Activated CD8-positive, alpha-beta memory T cell treated with anti-CD3 and anti-CD28 coated beads for 24 hours (primary cell): ENCODE measurements around the gene SH3BGRL2.

Source experiments
- DNase-seq: peaks from one replicate; pipeline ENCODE4 v3.0.0-alpha.2; 2020

SH3BGRL2 gene

DNA sequence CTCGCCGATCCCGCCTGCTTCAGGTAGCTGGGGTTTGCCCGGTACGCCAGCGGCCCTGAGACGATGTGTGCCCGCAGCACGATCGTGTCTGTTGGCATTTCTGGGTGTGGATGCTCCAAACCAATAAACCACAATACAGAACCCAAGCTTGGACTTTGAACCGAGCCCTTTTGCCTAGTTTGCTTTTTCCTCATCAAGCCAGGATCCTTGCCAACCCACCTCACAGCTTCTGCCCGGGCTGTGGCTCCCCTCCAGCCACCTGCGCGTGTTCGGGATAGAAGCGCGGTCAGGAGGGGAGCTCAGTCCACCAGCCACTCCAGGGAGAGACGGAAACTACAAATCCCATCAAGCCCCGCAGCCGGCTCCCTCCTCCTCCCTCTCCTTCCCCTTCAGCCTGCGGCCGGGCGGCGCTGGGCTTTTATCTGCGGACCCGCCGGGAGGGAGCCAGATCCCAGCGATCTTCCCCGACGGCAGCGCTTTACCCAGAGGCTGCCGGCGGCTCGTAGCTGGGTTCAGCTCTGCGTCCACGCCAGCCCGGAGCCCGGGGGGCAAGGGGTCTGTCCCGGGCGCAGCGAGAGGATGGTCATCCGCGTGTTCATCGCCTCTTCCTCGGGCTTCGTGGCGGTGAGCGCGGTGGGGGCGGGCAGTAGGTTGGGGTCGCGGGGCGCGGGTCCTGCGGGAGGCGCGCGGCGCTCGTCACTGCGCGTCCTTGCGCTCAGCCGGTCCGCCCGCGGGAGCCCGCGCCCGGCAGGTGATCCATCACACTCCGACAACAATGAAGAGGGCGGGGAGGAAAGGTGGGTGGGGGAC, at the start of gene SH3BGRL2:
Gene SH3BGRL2, plus strand, starts transcription at position 447 of the 810 bp plus-strand sequence. Its CDS starts 133 bp downstream, at position 580.
- DNase-seq, result peak; percentile 74

DNA sequence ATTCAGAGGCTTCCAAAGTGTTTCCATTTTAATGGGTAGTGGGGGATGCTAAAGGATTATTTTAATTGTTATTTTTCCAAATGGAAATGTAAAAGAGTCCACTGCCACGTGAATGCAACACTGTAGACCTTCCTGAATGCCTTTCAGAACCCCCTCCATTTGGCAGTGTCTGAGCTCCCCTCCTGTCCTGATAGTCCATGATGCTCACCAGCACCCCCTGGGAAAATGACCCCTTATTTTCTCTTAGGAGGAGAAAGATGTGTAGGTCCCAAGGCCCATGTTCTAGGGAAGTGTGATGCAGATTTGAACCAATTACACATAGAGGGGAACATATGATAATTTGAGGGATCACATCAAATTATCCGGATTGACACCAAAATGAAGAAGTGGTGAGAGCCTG, 46.8 kb upstream of the SH3BGRL2 start:
- no peak for DNase-seq

DNA sequence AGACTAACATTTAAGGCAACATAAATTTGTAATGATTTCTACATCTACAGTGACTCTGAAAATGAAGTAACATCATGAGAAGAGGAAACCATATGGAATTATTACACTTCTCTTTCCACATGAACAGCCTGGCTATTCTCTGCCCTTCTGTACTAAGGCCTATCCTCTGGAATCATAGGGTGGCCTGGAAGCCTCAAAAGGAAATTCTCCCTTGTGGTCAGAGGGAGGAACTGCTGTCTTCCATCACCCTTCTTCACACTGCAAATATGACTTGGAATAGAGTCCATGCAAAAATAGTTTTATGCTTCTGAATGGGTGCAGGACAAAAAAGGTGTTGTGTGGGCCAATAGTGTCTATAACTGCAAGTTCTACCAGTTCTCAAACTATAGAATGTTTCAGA, 44.6 kb upstream of the SH3BGRL2 start:
- no peak for DNase-seq

DNA sequence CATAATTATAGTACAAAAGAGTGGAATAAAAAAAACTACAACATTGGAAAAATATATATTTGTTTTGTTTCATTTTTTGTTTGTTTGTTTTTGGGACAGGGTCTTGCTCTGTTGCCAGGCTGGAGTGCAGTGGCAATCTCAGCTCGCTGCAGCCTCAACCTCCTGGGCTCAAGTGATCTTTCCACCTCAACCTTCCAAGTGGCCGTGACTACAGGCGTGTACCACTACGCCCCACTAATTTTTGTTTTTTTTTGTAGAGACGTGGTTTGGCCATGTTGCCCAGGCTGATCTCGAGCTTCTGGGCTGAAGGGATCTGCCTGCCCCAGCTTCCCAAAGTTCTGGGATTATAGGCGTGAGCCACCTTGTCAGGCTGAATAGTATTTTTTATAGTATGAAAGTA, 41.4 kb upstream of the SH3BGRL2 start:
- DNase-seq, result no peak

DNA sequence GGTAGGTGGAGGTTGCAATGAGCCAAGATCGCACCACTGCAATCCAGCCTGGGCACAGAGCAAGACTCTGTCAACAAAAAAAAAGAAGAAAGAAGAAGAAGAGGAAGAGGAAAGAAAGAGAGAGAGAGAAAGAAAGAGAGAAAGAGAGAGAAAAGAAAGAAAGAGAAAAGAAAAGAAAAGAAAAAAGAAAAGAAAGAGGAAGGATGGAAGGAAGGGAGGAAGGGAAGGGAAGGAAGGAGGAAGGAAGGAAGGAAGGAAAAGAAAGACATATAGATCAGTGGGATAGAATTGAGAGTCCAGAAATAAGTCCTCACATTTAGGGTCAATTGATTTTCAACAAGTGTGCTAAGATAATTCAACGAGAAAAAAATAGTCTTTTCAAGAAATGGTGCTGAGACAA, 34.0 kb upstream of the SH3BGRL2 start:
- no peak for DNase-seq

DNA sequence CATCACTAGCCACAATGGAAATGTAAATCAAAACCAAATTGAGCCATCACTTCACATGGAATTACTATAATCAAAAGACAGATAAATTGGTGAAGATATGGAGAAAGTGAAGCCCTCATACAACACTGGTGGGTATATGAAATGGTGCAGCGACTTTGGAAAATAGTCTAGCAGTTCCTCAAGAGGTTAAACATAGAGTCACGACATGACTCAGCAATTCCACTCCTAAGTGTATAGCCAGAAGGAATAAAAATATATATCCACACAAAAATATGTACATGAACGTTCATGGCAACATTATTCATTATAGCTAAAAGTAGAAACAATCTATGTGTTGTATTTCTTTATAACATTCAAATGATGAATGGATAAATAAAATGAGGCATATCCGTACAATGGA, 33.1 kb upstream of the SH3BGRL2 start:
- no peak for DNase-seq

DNA sequence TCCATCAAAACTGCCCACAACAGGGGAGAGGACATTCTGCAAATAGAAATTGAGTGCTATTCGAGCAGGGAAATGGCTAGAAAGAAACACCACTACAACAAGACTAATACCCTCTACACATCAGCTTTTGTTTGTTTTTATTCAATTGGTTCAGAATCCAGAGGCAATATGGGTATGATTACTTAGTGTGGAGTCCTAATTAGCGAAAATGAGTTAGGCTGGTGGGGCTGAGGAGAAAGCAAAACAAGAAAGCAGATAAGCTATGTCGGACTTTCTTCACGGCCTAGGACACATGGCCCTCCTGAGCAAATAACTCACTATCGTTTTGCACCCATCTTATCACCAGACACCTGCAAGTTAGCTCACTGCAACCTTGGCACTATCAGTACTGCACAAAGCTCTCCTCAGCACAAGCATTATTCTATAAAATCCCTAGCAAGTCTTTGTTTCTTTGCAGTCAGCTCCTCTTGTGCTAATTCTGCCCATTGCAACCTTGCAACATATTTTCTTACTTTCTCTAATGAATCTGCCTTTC, 31.3 kb upstream of the SH3BGRL2 start:
- DNase-seq, result no peak

DNA sequence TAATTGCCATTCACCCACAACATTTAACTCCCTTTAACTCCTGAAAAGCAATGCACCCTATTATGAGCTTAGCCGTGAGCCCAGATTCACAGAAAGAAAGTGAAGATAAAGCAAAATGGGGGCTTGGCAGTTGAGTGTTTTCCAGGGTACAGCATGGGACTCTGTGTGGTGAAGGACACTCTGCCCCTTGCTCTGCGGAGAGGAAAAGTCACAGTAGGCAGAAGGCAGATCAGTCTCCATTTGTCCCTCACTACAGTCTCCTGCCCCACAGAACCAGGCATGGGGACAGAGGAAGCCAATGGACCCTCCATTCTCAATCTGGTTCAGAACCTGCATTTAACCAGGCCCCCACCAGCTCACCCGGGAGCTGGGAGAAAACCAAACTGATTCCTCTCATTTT, 30.8 kb upstream of the SH3BGRL2 start:
- no peak for DNase-seq

DNA sequence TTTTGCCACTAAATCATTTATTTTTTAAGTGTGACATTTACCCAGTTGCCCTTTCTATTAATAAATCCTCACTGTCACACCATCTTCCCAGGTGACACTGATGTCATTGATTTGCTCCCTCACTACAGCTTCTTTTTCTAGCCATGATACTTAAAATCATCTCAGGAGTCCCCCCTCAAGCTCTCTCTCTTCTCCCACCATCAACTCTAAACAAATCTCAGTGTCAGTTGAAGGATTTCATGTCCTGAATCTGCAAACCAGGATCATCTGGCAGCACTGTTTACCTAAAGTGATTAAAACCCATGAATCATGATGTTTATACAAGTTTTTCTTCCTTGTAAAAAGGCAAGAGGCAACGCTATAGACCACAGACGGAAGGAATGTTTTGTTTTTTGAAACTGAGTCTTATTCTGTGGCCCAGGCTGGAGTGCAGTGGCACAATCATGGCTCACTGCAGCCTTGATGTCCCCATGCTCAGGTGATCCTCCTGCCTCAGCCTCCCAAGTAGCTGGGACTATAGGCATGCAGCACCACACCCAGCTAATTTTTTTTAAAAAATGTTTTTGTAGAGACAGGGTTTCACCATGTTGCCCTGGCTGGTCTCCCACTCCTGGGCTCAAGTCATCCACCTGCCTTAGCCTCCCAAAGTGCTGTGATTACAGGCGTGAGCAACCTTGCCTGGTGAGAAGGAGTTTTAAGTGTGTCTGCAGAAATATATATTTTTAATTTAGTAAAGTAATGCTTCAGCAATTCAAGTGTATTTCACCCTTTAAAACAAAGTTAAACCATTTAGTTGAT, 30.1 kb upstream of the SH3BGRL2 start:
- no peak for DNase-seq

DNA sequence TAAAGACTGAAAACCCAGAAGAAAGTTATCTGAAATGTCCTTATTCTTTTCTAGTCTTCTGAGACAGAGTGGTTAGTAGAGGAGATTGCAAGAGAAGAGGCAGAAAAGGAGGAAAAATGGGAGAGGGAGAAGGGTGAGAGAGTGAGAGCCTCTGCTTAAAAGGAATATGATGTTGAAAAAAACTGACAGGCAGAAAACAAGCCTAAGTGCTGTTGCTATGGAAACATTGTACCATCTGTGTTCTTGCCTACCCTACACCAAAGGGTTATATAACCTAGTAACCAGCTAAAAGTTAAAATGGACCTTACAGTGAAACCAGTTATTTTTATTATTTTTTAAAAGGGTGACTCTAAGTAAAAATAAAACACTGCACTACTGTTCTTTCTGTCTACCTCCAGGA, 28.3 kb upstream of the SH3BGRL2 start:
- no peak for DNase-seq

DNA sequence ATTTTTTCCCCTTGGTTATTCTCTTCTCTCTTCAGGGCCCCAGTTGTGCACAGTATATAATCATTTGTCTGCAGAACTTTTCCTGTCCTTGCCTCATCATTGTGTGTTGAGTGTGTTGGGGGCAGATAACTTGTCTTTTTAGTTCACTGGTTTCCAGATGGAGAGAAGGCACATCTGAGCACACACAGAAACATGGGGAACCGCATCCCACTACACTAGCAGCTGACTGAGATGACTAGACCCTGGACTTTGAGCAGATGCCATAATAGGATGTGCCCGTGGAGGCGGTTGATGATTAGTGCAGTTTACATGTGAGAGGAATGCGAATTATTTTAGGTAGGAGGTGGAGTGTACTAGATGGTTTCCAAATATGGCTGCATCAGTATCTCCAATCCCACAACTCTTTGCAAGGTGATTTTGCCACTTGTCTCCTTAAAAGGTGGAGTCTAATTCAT, 26.5 kb upstream of the SH3BGRL2 start:
- no peak for DNase-seq

DNA sequence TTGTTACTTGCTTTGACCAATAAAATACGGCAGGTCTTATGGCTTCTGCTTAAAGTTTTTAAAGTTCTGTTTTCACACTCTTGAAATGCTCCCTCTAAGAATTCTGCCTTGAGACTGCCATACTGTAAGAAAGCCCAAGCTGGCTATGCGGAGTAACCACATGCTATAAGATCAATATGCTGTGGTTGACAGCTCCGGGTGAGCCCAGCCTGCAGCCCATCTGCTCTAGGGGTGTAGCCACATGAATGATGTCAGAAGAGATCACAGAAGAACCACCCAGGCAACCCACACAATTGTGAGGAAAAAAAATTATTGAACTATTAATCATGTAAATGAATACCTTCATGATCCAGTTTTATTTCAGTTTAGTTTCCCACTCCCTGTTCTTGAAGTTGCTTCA, 26.1 kb upstream of the SH3BGRL2 start:
- no peak for DNase-seq

DNA sequence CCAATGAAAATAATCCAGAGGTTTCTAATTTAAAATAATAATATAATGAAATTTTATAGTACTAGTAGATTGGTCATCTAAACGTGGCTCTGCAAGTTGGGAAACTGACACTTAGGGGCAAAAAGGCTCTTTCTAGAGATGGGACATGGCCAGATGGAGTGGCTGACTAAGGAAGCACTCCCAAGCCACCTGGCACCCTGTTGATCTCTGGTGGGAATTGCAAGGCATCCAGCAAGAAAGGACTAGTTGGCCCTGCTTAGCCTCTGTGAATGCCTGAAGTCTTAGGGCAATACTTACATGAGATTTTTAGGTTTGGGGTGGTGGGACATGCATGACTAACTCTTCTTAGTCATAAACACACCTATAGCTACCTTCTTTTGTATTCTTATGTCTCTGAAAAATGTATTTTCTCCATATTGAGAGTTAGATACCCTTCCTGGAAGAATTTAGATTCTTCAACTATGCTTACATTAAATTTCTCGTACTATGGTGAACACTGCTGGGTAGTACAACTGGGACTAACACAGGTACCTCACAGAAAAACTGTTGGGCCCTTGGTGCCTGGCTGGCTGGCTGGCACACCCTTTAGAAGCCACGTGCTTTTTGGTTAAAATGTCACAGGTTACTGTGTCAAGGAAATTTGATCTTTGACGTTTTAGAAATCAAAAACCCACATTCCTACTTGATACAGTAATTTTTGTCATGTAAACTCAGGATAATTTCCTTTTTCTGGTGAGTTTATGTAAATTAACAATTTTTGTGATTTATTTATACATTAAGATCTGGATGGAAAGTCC, 25.0 kb upstream of the SH3BGRL2 start:
- DNase-seq, result no peak

DNA sequence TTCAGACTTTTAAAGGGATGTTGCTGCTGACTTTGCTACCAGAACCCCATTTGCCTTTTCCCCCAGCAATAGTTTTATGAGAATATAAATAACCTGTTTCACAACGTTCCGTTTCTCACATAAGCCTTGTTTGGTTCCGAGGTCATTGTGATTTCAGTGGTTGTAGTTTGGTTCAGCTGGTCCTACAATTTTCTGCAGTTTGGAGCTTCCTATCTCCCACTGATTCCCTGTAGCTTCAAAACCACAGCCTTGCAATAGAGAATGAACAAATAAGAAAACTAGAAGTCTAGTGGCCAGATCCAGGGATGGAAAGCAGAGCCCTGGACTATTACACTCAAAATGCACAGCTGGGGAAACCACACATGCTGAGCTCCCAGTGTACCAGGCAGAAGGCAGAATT, 24.1 kb upstream of the SH3BGRL2 start:
- no peak for DNase-seq

DNA sequence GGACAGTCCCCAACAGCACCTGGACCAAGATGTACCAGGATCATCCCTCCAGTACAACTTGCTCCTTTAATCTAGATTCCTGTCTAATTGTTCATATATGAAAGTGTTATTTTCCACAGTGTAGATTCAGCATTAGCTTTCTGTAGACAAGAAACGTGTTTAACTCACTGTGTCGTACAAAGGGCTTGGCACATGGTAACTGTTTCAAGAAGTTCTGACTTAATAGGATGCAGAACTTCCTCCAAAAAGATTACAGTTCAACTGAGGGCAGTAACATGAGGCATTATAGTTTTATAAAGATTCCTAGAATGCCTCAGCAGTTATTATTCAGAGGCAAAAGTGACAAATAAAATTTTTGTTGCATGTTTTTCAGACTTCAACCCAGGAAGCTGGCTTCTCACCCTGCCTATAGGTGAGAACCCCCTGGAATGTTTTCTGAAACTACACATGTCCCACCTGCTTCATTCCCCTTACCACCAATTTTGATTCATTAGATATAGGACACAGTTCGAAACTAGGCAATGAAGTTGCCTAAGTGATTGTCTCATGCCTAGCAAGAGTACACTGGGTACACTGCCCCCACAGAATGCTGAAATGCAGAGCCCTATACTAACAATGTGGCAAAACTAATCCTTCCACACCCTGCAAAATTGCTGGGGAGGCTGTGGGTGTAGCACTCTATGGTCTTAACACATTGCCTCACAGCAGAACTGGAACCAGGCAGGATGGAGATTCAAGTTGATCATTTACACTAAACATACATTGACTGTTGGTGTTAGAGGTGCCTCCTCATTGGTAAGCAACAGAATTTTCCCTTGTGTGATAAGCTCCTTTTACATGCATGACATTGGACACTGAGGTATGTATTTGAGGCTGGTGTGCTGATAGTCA, 22.6 kb upstream of the SH3BGRL2 start:
- DNase-seq, result no peak

DNA sequence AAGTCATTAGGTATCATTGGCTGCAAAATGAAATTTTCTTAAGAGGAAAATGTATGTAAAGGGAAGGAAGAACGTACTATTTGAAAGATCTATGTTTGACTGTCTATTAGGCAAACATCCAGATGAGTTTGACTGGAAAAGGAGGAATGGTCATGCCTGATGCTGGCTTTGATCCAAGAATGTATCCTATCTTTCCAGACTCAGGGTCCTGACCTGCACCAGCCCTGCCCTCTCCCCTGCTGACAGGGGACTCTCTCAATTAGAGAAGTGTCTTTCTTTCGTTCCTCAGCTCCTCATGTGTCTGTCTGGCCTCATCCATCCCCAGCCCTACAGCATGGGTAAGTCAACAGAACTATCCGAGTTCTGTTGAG, 21.9 kb upstream of the SH3BGRL2 start:
- DNase-seq, result no peak

DNA sequence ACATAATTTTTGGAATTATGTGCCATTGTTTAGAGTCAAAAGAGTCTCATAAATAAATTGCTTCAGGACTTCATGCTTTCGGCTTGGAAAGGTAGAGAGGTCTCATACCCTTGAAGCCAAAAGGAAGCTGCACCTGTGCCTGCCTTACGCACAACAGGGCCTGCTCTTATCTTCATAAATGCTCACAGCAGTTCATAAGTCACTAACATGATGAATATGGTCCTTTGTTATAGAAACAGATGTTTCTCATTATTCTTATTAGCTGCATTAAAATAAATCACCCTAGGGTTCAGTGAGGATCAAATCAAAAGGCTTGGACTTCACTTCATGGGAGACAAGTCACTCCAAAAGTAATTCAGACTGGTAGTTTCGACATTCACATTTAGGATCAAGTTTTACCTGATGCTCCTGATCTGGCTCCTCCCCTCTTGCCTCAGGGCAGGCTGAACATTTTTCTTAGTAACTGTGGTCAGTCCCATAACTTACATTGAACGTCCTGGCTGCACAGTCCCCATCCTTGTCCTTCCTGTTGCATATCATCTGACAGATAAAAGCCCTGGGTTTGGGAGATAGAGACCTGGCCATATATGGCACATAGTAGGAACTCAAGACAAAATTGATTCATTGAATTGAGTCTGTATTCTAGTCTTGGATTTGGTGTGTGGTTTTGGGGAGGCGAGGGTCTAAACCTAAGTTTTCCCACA, 20.7 kb upstream of the SH3BGRL2 start:
- no peak for DNase-seq

DNA sequence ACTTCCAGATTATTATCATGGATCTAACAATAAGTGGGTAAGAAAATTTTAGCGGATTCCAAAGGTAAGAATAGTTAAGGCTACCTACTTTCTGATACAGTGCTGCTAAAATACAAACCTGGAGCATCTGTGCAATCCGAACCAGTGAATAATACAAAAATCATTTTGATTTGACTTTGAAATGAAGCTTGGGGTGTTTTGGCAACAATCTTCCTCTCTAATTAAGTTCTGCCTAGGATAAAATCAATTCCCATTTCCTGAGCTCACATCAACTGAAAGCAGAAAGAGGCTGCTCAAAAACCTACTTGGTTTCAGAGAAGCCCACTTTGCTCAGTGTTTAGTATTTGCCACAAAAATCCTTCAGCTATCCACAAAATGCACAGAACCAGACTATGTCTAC, 18.7 kb upstream of the SH3BGRL2 start:
- no peak for DNase-seq

DNA sequence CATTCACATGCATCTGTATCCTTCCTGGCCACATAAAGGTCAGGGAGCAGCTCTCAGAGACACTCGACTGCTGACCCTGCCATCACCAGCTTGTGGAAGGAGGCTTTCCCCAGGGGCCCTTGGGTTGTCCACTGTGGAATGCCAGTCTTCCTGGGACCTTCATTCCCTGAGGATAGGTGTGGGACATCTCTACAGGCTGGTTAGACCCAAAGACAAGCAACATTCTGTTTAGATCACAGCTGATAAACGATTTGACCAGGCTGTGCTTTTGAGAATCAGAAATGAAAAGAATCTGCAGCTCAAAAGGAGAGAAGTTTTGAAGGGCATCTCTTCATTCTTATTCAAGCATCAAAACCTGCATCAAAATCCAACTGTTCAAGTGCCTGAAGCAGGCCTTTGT, 18.2 kb upstream of the SH3BGRL2 start:
- no peak for DNase-seq

DNA sequence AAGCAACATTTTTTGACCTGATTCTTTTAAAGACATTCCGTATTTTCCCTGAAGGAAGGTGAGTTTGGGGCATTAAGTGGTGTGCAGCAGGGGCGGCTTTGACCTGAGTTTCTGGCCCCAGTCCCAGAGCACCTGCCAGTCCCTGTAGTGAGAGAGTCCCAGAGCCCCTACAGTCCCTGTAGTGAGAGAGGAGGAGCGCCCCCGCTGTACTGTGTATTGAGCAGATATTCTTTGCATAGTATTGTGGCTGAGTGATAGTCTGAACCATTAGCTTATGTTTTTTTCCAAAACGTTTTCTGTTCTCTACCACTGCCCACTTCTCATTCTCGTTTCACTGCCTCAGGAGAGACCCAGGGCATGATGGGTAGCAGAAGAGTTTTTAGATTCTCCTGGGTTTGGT, 17.2 kb upstream of the SH3BGRL2 start:
- no peak for DNase-seq
